GM19238 (cell line): ENCODE measurements around the gene HEG1.

Experiments used
- DNase-seq: peaks from one replicate; pipeline ENCODE4 v3.0.0; 2011; ENCODE audit warnings: low spot score; ENCODE audit not compliant: insufficient read length

HEG1 gene

DNA sequence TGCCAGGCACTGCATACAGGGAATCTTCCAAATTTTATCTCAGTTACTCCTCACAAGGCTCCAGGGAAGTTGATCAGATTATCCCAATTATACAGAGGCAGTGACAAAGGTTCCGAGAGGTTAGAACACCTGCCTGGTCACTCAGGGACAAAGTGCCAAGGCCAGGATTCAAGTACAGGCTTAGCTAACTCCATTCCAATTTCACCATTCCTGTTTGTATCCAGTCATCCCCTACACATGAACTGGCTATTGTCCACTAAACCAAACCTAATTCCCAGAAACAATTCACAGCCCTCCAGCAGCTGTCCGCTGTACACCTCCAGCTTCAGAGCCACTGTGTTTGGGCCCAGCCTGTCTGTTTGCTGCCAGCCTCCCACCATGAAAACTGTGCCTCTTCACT lies 137.3 kb downstream of the HEG1 start:
- no peak for DNase-seq

DNA sequence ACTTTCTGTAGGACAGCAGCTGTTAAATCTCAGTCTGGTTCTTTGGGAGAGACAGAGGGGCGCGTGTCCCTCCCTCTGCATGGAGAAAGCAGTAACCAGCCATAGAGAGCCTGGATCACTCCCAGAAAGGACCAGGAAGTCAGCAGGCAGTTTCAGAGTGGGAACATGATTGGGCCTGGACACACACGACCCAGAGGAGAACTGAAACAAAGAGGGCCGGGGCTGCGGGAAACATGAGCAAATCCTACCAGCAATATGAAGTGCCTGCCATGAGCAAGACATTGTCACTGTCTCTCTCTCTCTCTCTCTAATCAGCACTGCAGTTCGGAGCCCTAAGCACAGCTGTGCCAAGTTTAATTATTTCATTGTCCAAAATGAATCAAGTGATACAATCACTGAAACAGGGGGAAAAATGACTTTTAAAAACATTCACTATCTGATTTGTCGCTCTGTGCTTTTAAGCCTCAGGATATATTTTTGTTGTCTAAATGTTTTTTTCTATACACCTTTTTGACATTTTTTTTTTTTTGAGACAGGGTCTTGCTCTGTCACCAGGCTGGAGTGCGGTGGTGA lies 138.9 kb downstream of the HEG1 start:
- no peak for DNase-seq
